HG03103 (cell line): ENCODE results near the gene LBHD1.
"Not testable (repeated sequence)": the region's sequence is repeated elsewhere in the genome, so short reads cannot be mapped to it uniquely, and the experiment has no call there.

Experiments used
- ATAC-seq: cut with Tn5 transposase; IDR thresholded peaks from one replicate; pipeline ENCODE4 v1.9.1; 2021; ENCODE audit warnings: low read depth; ENCODE audit not compliant: unreplicated experiment

LBHD1 gene

GRCh38 chr11:62621567-62622470 is 50.2 kb downstream of the LBHD1 start, which contains the start of gene B3GAT3:
B3GAT3 (minus strand) TSS chr11:62621986; CDS start chr11:62621947, 39 bp downstream.
- ATAC-seq = peak; percentile 89

- ATAC-seq = no peak
These were observed 51.0 kb downstream of the LBHD1 start for GRCh38 chr11:62621027-62621566.

- ATAC-seq = not testable (repeated sequence)
These were observed 55.1 kb downstream of the LBHD1 start for GRCh38 chr11:62616957-62617356.

- ATAC-seq = no peak
These were observed 56.5 kb downstream of the LBHD1 start for GRCh38 chr11:62615521-62615920.

- no peak for ATAC-seq
These were observed 57.8 kb downstream of the LBHD1 start for GRCh38 chr11:62614275-62614674.

GRCh38 chr11:62613291-62613778 is 58.7 kb downstream of the LBHD1 start:
- ATAC-seq = no peak
